Esophagus muscularis mucosa (tissue), 4 donors: Measurements from ENCODE around the gene AGAP1. TPM values are rescaled to one million over a fixed set of nuclear protein-coding genes. Genes with fewer than 3 reads are reported as not detected.

Experiments
- DNase-seq: peaks from one replicate; pipeline ENCODE4 v3.0.0-alpha.2; 2017; ENCODE audit errors: extremely low spot score
- H3K27ac ChIP-seq, 4 donors: fragments of 200-600 bp; sonication (generic); replicated peaks in 1 of 4; 1 replicate in 3 of 4; 2 replicates in 1 of 4; pipeline ENCODE4 v1.5.1; 2016 to 2019; ENCODE audit warnings: mild to moderate bottlenecking in 1 of 4
- H3K27me3 ChIP-seq, 4 donors: fragments of 200-600 bp; sonication (generic); one replicate each; pipeline versions ENCODE4 v1.5.1 to v1.6.0; 2016 to 2019
- H3K36me3 ChIP-seq, 4 donors: fragments of 200-600 bp; sonication (generic); one replicate each; pipeline ENCODE4 v1.5.1; 2016 to 2019
- H3K4me1 ChIP-seq, 4 donors: fragments of 200-600 bp; sonication (generic); one replicate each; pipeline ENCODE4 v1.5.1; 2016 to 2019
- H3K4me3 ChIP-seq, 4 donors: fragments of 200-600 bp; sonication (generic); 1 replicate in 2 of 4; 2 replicates in 2 of 4; pipeline ENCODE4 v1.5.1; 2016 to 2019; ENCODE audit warnings: mild to moderate bottlenecking in 4 of 4, moderate library complexity in 1 of 4
- H3K9me3 ChIP-seq, 4 donors: fragments of 200-600 bp; sonication (generic); 1 replicate in 3 of 4; 2 replicates in 1 of 4; pipeline ENCODE4 v1.5.1; 2016 to 2019
- EP300 ChIP-seq: sonication (generic); formaldehyde crosslinking; IDR thresholded peaks from one replicate; pipeline ENCODE4 v1.6.1; 2017; ENCODE audit warnings: antibody characterized with exemption
- POLR2A ChIP-seq: fragments of 450-650 bp; IDR thresholded peaks from one replicate; pipeline ENCODE4 v1.6.1; 2017; ENCODE audit warnings: antibody characterized with exemption, moderate library complexity, mild to moderate bottlenecking, low read depth
- POLR2AphosphoS5 ChIP-seq, 2 donors: sonication (generic); formaldehyde crosslinking; IDR thresholded peaks; one replicate each; pipeline ENCODE4 v1.6.1; 2017; ENCODE audit warnings: antibody characterized with exemption in 2 of 2
- WGBS: methylation state at CpG from one replicate; pipeline ENCODE4 v1.1.5; 2018; 5-methylcytosine and 5-hydroxymethylcytosine counted together
- intact Hi-C: fragments of 100-400 bp; cut with DNase I; formaldehyde crosslinking; loops from one replicate; pipeline ENCODE4 v1.15.1; 2023
- total RNA-seq, 4 donors: library from RNA; depleted of rRNA; stranded (reverse); fragments of >200 nt; gene quantifications; one replicate each; pipeline versions ENCODE4 v1.1.0 to v1.2.1, GENCODE V29; 2016
- TF ChIP-seq, protein P1 (sequence below), 3 experiments: fragments of 200-600 bp in 2 of 3; fragments of 450-650 bp in 1 of 3; sonication (generic) in 2 of 3; IDR thresholded peaks; one replicate each; pipeline ENCODE4 v1.5.1; 2017 to 2019; ENCODE audit warnings: antibody characterized with exemption in 3 of 3, mild to moderate bottlenecking in 2 of 3, moderate library complexity in 1 of 3

AGAP1 gene
- total RNA-seq, 4 donors from 2014 or later, result 37.9 to 62.4 (median 47.2) TPM

- no peak for DNase-seq
- whole genome bisulfite sequencing, result 87% methylated on average over 9 of the region's 10 CpGs
- no peaks in the 10 kb centered on the region for H3K27me3 ChIP-seq
- H3K9me3 ChIP-seq, result no peaks in the 10 kb centered on the region
- H3K36me3 ChIP-seq, result peaks cover 0 to 16% (median 9%) of the 10 kb centered on the region in 4 donors
- H3K4me1 ChIP-seq, result peaks cover 0 to 12% (median 10%) of the 10 kb centered on the region in 4 donors
- H3K27ac ChIP-seq, result no peak overlapping the region
- TF ChIP-seq EP300 (no peak), POLR2A (no peak), POLR2AphosphoS5 (IDR thresholded peaks at IDR 0.05) (no peak)
- TF ChIP-seq, protein P1, sequence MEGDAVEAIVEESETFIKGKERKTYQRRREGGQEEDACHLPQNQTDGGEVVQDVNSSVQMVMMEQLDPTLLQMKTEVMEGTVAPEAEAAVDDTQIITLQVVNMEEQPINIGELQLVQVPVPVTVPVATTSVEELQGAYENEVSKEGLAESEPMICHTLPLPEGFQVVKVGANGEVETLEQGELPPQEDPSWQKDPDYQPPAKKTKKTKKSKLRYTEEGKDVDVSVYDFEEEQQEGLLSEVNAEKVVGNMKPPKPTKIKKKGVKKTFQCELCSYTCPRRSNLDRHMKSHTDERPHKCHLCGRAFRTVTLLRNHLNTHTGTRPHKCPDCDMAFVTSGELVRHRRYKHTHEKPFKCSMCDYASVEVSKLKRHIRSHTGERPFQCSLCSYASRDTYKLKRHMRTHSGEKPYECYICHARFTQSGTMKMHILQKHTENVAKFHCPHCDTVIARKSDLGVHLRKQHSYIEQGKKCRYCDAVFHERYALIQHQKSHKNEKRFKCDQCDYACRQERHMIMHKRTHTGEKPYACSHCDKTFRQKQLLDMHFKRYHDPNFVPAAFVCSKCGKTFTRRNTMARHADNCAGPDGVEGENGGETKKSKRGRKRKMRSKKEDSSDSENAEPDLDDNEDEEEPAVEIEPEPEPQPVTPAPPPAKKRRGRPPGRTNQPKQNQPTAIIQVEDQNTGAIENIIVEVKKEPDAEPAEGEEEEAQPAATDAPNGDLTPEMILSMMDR (IDR thresholded peaks at IDR 0.05), result no peak
- no peak overlapping the region for H3K4me3 ChIP-seq
- intact Hi-C loops, result no loop called here
Observed at GRCh38 chr2:235737396-235737795, 243.6 kb downstream of the AGAP1 start.

DNA sequence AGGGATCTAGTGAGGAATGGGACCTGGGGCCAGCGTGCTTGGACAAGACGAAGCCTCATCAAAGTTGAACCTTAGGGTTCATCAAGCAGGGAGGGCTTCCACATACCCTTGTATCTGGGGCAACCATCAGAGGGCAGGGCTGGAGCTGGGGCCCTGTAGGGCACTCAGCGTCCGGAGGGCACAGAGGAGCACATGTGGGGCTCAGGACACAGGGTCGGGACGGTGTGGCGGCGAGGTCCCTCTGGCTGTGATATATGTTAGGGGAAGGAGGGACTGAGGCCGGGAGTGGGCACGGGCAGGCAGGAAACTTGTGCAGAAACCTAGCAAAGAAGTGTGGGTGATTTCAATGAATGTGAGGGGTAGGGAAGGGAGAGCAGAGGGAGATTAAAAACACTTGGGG, 244.0 kb downstream of the AGAP1 start:
- intact Hi-C loops, result no loop called here
- H3K9me3 ChIP-seq, result no peaks in the 10 kb centered on the region
- H3K36me3 ChIP-seq, result peaks cover 0 to 16% (median 10%) of the 10 kb centered on the region in 4 donors
- WGBS, result 98% methylated on average over 10 of the region's 10 CpGs
- H3K27ac ChIP-seq, result no peak overlapping the region
- no peak overlapping the region for H3K4me3 ChIP-seq
- DNase-seq, result no peak
- peaks cover 0 to 12% (median 10%) of the 10 kb centered on the region in 4 donors for H3K4me1 ChIP-seq
- TF ChIP-seq, protein P1 (IDR thresholded peaks at IDR 0.05), result no peak
- TF ChIP-seq POLR2AphosphoS5 (IDR thresholded peaks at IDR 0.05) (no peak), POLR2A (no peak), EP300 (no peak)
- no peaks in the 10 kb centered on the region for H3K27me3 ChIP-seq

DNA sequence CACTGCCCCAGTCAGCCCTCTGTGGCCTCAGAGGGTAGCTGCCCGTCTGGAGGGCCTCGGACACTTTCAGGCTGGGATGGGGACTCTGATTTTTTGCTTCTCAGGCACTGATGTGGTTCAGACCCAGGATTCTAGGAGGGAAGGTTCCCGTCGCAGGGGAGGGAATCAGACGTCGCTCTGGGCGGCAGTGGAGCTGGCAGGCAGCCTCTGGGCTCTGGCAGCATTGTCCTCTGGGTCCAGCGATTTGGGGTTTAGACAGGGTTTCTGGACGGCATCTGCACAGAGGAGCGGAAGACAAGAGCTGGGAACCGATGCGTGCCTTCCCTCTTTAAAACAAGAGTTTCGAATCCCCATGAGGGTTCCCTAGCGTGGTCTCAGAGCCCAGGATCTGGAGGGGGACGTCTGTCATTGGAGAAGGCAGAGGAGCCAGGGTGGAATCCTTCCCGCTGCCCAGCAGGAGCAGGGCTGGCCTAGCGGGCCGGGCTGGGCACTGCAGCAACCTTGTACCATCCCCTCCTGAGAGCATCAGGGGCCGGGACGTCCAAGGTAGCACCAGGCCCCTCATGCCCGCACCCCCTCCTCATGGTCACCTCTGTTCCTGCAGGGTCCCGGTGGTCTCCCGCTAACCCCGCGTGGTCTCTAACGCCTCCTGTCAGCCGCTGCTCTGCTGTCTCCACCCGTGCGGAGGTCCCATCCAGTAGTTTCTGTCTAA, 246.0 kb downstream of the AGAP1 start:
- intact Hi-C loops, result loop anchor here (5.0 kb wide), 1 partner anchor 243 kb away; no protein-coding TSS in a partner anchor
- Histone ChIP-seq H3K27me3 (no peaks in the 10 kb centered on the region), H3K36me3 (peaks cover 0 to 23% (median 11%) of the 10 kb centered on the region in 4 donors), H3K4me3 (no peak overlapping the region), H3K9me3 (no peaks in the 10 kb centered on the region), H3K27ac (no peak overlapping the region), H3K4me1 (peaks cover 0 to 10% (median 2%) of the 10 kb centered on the region in 4 donors)
- DNase-seq, result no peak
- 97% methylated on average over 6 of the region's 29 CpGs for WGBS
- TF ChIP-seq EP300, result no peak

DNA sequence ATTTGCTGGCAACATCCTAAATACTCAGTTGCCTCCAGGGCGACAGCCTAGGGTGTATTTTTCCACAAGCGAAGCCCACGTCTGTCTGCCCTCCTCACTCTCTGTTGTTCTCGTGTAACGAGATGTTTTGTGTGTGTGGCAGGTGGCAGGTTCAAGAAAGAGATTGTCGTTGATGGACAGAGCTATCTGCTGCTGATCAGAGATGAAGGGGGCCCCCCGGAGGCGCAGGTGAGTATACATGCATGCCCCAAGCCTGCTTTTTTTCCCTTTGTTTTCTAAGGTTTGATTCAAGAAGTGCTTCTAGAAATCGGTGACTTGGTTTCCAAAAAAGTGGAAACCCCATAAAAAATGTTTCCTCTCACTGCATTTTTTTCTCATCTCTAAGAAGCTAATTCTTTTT, 247.0 kb downstream of the AGAP1 start:
- peaks cover 0 to 23% (median 11%) of the 10 kb centered on the region in 4 donors for H3K36me3 ChIP-seq
- intact Hi-C loops, result loop anchor here (5.0 kb wide), 1 partner anchor 244 kb away; no protein-coding TSS in a partner anchor
- TF ChIP-seq POLR2AphosphoS5 (IDR thresholded peaks at IDR 0.05), result no peak
- TF ChIP-seq, protein P1 (IDR thresholded peaks at IDR 0.05), result peak in 2 of 3 experiments; percentile 11 to 23
- TF ChIP-seq POLR2A, result no peak
- no peak for TF ChIP-seq EP300
- H3K9me3 ChIP-seq, result no peaks in the 10 kb centered on the region
- no peaks in the 10 kb centered on the region for H3K27me3 ChIP-seq
- WGBS, result 70% methylated on average over 9 of the region's 9 CpGs
- no peak for DNase-seq
- no peak overlapping the region for H3K27ac ChIP-seq
- peaks cover 0 to 13% (median 5%) of the 10 kb centered on the region in 4 donors for H3K4me1 ChIP-seq
- H3K4me3 ChIP-seq, result no peak overlapping the region

- intact Hi-C loops, result loop anchor here (5.0 kb wide), 1 partner anchor 247 kb away; no protein-coding TSS in a partner anchor
- H3K4me3 ChIP-seq, result no peak overlapping the region
- 94% methylated on average over 12 of the region's 12 CpGs for WGBS
- H3K36me3 ChIP-seq, result peaks cover 0 to 24% (median 9%) of the 10 kb centered on the region in 4 donors
- no peak overlapping the region for H3K27ac ChIP-seq
- TF ChIP-seq EP300 (no peak), POLR2A (no peak), POLR2AphosphoS5 (IDR thresholded peaks at IDR 0.05) (no peak)
- TF ChIP-seq, protein P1 (IDR thresholded peaks at IDR 0.05), result no peak
- H3K4me1 ChIP-seq, result peaks cover 14 to 44% (median 38%) of the 10 kb centered on the region in 4 donors
- no peaks in the 10 kb centered on the region for H3K27me3 ChIP-seq
- no peak for DNase-seq
- no peaks in the 10 kb centered on the region for H3K9me3 ChIP-seq
Observed at GRCh38 chr2:235744161-235744560, 250.3 kb downstream of the AGAP1 start.
